ENCODE results near the gene PLXNA2.

PLXNA2 gene

DNA sequence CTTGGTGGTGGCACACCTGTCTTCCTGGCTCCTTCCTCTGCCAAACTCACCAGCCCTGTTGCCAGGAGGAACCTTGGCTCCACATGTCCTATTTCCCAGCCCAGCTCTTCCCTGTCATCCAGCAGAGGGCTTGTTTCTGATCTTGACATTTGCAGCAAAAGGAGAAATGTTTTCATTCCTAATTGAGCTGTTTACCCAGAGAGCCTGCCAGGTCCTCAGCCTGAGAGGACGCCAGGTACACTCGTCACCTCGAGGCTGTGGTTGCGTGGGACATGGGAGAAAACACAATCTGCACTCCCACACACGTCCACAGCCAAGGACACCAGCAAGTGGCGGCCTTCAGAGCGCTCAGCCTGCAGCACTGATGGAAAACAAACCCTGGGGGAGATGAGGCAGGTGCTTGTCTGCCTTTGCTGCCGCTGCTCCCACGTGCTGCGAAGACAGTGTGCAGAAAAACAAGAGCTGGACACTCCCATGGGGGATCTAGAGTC is 200.4 kb downstream of the PLXNA2 start:
- Mint-ChIP-seq H3K27ac (no peak overlapping the region), H3K27me3 (ENCODE audit: low read depth) (peaks cover 14% of the 10 kb centered on the region), H3K4me3 (no peak overlapping the region), H3K36me3 (ENCODE audit: low read depth) (no peaks in the 10 kb centered on the region), H3K9me3 (no peaks in the 10 kb centered on the region), H3K4me1 (ENCODE audit: low read depth) (peaks cover 9% of the 10 kb centered on the region)

DNA sequence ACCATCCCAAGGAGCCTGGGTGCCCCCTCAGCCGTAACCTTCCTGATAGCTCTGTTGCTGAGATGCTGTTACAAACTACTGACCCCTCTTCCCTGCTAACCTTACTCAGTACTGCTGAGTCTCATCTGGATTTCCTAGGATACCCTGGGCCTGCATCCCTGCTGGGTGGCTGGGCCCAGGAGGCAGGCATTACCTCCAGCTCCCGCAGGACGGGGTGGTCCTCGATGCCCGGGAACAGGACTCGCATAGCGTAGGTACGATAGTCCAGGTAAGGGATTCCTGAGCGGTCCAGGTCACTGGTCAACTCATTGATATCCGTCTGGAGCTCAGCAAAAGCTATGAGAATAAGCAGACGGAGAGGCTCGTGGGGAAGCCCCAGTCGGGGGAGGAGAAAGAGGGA is 201.3 kb downstream of the PLXNA2 start:
- Mint-ChIP-seq H3K27me3 (ENCODE audit: low read depth) (peaks cover 14% of the 10 kb centered on the region), H3K27ac (no peak overlapping the region), H3K36me3 (ENCODE audit: low read depth) (no peaks in the 10 kb centered on the region), H3K4me3 (no peak overlapping the region), H3K4me1 (ENCODE audit: low read depth) (peaks cover 9% of the 10 kb centered on the region), H3K9me3 (no peaks in the 10 kb centered on the region)

DNA sequence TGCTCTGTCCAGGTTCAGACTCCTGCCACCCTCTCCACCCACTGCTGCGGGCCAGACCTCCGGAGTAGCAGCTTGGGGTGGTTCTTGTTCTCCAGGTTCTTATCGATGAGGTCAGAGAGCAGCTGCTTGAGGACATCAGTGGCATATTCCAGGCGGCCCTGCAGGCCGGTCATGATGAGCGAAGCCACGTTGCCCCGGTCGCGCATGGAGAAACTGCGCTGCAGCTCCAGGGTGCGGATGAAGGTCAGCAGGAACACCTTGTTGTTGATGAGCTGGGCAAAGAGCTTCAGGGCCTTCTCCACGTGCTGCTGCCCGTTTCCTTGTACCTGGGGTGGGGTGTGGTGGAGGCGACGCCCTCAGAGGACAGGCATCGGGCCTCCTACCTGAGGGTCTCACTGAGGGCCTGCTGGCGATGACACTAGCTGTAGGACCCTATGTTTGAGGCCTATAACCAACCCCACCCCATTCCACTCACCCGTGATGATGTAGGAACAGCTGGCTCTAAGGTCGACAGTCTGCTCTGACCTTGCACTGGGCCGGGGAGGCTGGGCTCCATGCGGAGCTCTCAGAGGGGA is 202.1 kb downstream of the PLXNA2 start:
- peaks cover 14% of the 10 kb centered on the region for H3K27me3 Mint-ChIP-seq (ENCODE audit: low read depth)
- no peak overlapping the region for H3K27ac Mint-ChIP-seq
- no peaks in the 10 kb centered on the region for H3K9me3 Mint-ChIP-seq
- no peaks in the 10 kb centered on the region for H3K36me3 Mint-ChIP-seq (ENCODE audit: low read depth)
- H3K4me3 Mint-ChIP-seq = no peak overlapping the region
- peaks cover 9% of the 10 kb centered on the region for H3K4me1 Mint-ChIP-seq (ENCODE audit: low read depth)

DNA sequence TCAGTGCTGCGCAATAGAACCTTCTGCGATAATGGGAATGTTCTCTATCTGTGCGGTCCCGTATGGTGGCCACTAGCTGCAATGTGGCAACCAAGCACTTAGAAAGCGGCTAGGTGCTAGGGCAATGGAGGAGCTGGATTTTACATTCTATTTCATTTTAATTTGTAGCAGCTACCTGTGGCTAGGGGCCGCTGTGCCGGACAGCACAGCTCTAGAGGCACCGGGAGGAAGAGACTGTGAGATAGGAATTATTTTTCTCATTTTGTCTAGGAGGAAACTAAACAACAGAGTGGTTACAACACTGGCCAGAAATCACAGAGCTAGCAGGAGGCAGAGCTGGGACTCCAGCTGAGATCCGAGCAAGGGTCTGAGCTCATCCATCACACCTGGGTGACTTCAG is 202.7 kb downstream of the PLXNA2 start:
- Mint-ChIP-seq H3K27ac (no peak overlapping the region), H3K36me3 (ENCODE audit: low read depth) (no peaks in the 10 kb centered on the region), H3K4me3 (no peak overlapping the region), H3K27me3 (ENCODE audit: low read depth) (peaks cover 14% of the 10 kb centered on the region), H3K9me3 (no peaks in the 10 kb centered on the region), H3K4me1 (ENCODE audit: low read depth) (peaks cover 9% of the 10 kb centered on the region)

DNA sequence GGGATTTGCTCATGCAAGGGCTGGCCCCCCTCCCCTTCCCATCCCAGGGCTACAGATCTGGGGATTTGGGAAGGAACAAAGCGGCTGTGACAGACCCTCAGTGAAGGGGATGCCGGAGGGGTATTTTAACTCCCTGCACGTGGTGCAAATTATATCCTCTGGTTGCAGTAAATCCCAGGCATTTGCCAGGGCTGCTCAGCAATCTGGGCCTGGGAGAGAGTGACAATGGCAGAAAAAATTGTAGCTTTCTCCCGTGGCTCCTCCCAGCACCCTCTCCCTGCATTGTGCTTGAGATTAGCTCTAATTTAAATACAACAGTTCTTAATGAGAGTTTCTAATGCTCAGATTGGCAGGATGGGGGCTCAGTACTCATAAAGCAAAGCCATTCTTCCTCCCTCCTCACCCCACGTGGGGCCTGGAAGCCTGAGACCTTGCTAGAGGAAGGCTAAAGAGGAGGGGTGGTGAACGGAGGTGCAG is 203.3 kb downstream of the PLXNA2 start:
- H3K36me3 Mint-ChIP-seq (ENCODE audit: low read depth) = no peaks in the 10 kb centered on the region
- peaks cover 14% of the 10 kb centered on the region for H3K27me3 Mint-ChIP-seq (ENCODE audit: low read depth)
- peaks cover 9% of the 10 kb centered on the region for H3K4me1 Mint-ChIP-seq (ENCODE audit: low read depth)
- no peak overlapping the region for H3K4me3 Mint-ChIP-seq
- H3K9me3 Mint-ChIP-seq = no peaks in the 10 kb centered on the region
- no peak overlapping the region for H3K27ac Mint-ChIP-seq

DNA sequence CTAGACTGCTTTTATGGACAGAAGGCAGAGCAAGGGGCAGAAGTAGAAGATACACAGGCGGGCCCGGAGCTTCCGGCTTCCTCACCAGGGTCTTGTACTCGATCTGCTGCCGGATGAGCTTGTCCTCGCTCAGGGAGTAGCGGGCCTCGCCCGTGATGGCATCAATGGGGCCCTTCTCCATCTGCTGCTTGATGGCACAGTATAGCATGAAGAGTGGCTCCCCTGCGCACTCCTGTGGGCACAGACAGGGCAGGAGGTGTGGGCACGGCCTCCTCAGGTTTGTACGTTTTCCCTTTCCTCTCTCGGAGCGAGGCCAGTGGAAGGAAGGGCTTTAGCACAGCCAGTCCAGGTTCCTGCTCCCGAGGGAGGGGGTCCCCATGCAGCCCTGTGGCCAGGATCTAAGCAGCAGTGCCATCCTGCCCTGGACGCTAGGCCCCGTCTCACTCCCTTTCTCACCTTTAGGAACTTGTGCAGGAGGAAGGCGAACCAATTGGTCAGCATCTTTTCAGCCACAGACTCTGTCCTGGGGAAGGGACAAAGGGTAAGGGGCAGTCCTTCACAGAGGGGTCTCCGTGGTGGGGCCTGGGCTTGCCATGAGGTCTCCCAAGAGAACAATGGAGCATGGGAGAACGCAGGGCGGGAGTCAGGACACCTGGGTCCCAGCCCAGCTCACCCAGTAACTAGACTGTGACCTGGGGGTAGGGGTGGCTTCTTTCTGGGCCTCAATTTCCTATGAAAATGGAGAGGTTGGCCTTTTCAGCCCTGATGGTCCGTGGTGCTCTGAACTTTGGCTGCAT is 204.4 kb downstream of the PLXNA2 start:
- H3K27ac Mint-ChIP-seq = no peak overlapping the region
- H3K27me3 Mint-ChIP-seq (ENCODE audit: low read depth) = peaks cover 8% of the 10 kb centered on the region
- no peak overlapping the region for H3K4me3 Mint-ChIP-seq
- peaks cover 4% of the 10 kb centered on the region for H3K4me1 Mint-ChIP-seq (ENCODE audit: low read depth)
- H3K9me3 Mint-ChIP-seq = no peaks in the 10 kb centered on the region
- no peaks in the 10 kb centered on the region for H3K36me3 Mint-ChIP-seq (ENCODE audit: low read depth)

DNA sequence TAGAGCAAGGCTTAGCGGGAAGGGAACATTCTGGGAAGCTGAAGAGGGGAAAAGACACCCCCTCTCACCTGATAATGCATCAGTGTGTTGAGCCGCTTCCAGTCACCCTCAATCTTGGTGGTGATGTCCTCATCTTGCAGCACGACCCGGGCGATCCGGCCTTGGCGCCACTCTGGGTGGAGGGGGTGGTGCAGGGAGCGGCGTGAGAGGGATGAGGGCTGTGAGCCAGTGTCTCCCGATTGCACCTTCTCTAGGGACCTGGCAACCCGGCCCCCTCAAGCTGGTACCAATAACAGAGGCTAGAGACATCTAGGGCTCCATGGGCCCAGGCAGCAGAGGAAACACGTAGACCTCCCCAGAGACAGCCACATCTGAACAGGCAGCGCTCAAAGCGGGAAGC is 205.9 kb downstream of the PLXNA2 start:
- H3K4me3 Mint-ChIP-seq = no peak overlapping the region
- no peaks in the 10 kb centered on the region for H3K4me1 Mint-ChIP-seq (ENCODE audit: low read depth)
- H3K9me3 Mint-ChIP-seq = no peaks in the 10 kb centered on the region
- H3K27me3 Mint-ChIP-seq (ENCODE audit: low read depth) = peaks cover 6% of the 10 kb centered on the region
- H3K27ac Mint-ChIP-seq = no peak overlapping the region
- H3K36me3 Mint-ChIP-seq (ENCODE audit: low read depth) = no peaks in the 10 kb centered on the region

DNA sequence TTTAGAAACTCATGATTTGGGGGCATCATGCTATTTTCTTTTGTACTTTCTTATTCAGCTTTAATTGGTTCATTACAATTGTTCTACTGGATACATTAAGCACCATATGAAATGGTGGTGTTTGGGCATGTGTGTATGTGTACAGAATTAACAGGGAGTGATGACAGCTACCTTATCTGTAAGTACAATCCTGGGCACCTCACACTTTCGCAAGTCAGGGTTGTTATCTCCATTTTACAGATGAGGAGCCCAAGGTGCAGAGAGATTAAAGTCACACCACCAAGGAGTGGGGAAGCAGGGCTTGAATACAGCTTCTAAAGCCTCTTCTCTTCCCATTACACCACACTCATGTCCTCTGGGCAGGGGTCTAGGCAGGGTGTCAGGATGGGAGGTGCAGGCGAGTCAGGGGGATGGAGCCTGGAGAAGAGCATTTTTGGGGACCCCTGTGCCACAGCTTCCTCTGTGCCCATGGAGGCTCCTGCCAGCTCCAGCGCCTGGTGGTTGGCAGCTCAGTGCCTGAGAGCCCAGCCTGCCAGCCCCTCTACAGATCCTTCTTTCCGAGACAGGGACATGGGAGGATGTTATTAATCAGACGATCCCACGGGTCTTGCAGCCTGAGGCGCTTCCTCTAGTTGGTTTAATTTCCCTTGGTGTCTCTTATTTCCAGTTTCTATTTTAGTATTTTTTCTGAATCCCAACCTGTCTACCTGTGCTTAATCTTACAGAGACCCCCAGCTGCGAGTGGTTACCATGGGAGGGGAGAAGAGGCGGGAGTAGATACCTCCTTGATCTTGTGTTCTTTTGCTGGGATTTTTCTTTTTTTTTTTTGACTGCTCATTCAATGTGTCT is 207.0 kb downstream of the PLXNA2 start:
- H3K36me3 Mint-ChIP-seq (ENCODE audit: low read depth) = no peaks in the 10 kb centered on the region
- H3K4me1 Mint-ChIP-seq (ENCODE audit: low read depth) = no peaks in the 10 kb centered on the region
- no peaks in the 10 kb centered on the region for H3K9me3 Mint-ChIP-seq
- no peak overlapping the region for H3K4me3 Mint-ChIP-seq
- no peak overlapping the region for H3K27ac Mint-ChIP-seq
- H3K27me3 Mint-ChIP-seq (ENCODE audit: low read depth) = peaks cover 5% of the 10 kb centered on the region

DNA sequence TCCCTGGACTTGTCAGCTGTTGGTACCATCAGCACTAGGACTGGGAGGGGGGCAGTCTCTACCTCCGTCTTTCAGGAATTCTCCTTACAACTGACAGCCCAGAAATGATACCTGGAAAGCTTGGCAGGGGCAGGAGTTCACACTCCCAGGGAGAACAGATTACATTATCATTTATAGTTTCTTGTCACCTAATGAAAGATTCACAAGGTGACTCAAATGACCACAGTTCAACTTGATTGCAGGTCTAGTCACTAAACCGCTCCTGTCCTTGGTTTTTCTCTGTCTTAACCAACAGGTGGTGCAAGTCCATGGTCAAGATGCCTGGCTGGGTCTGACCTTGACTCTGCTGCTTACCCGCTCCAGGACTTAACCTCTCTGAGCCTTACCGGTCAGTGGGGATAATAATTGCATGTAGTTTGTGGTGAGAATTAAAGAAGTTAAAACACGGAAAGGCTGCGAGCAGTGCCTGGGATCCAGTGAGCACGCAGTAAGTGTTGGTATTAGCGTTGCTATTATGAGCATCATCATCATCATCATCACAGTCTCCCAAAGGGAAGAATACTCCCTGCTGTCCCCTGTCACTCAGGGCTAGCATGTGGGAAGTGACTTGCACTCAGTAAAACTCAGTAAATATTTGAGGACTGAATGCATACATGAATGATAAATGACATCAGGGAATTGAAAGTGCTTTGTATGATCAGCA is 207.9 kb downstream of the PLXNA2 start:
- H3K4me3 Mint-ChIP-seq = no peak overlapping the region
- no peaks in the 10 kb centered on the region for H3K4me1 Mint-ChIP-seq (ENCODE audit: low read depth)
- H3K27me3 Mint-ChIP-seq (ENCODE audit: low read depth) = peaks cover 5% of the 10 kb centered on the region
- H3K27ac Mint-ChIP-seq = no peak overlapping the region
- no peaks in the 10 kb centered on the region for H3K9me3 Mint-ChIP-seq
- no peaks in the 10 kb centered on the region for H3K36me3 Mint-ChIP-seq (ENCODE audit: low read depth)

DNA sequence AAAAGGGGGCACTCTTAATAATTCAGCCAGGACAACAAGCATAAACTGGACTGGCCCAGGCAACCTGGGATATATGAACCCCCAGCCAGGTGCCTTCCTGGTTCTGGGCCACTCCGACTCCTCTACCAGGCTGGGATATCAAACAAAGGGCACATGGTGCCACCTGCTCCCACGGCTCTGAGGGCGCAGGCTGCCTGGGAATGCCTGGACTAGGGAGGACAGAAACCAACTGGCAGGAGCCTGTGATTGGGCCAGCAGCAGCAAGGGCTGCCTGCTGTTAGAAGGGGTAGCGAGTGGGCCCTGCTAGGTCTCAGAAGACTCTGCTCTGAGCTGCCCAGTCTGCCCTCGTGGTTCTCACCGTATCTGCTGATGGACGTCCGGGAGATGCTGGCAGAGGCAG is 210.0 kb downstream of the PLXNA2 start:
- no peaks in the 10 kb centered on the region for H3K4me1 Mint-ChIP-seq (ENCODE audit: low read depth)
- H3K36me3 Mint-ChIP-seq (ENCODE audit: low read depth) = no peaks in the 10 kb centered on the region
- H3K9me3 Mint-ChIP-seq = no peaks in the 10 kb centered on the region
- H3K4me3 Mint-ChIP-seq = no peak overlapping the region
- H3K27ac Mint-ChIP-seq = no peak overlapping the region
- peaks cover 5% of the 10 kb centered on the region for H3K27me3 Mint-ChIP-seq (ENCODE audit: low read depth)

DNA sequence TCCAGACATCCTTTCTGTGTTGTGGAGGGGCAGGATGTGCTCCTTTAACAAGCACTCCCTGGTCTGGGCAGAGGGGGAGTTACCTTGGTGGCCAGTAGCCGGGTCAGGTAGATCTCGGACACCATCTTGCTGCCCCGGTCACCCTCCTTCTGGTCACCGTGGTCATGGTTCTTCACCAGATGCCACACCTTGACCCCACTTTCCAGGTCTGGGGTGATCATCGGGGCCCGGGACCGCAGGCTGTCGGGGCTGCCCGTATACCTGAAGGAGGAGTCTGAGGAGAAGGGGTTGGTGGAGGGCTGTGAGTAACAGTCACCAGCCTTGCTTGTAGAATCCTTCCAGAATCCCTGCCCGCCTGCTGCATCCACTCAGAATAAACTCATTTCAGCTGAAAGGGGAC is 210.9 kb downstream of the PLXNA2 start:
- no peaks in the 10 kb centered on the region for H3K4me1 Mint-ChIP-seq (ENCODE audit: low read depth)

DNA sequence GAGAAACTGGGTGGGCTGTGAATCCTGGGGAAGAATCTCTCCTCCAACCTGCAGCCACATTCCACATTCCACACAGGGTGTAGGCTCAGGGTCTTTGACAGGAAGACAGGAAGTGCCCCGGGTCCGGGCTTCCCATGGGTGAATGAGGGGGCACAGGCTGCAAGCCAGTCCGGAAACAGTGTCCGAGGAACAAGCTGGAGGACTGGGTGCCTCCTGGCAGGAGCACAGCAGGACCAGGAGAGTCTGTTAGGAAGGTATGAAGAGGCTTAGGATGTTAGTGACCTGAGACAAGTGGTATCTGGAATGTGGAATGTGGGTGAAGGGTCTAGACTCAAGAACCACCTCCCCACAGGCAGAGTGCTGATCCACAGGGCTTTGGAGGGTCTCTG is 212.3 kb downstream of the PLXNA2 start:
- Mint-ChIP-seq H3K27me3 (ENCODE audit: low read depth) (peaks cover 5% of the 10 kb centered on the region), H3K4me1 (ENCODE audit: low read depth) (no peaks in the 10 kb centered on the region), H3K27ac (no peak overlapping the region), H3K4me3 (no peak overlapping the region), H3K9me3 (no peaks in the 10 kb centered on the region), H3K36me3 (ENCODE audit: low read depth) (no peaks in the 10 kb centered on the region)

More for the DNA sequence above, 210.9 kb downstream of the PLXNA2 start:
- Mint-ChIP-seq H3K4me3 (no peak overlapping the region), H3K27ac (no peak overlapping the region), H3K27me3 (ENCODE audit: low read depth) (peaks cover 5% of the 10 kb centered on the region), H3K36me3 (ENCODE audit: low read depth) (no peaks in the 10 kb centered on the region), H3K9me3 (no peaks in the 10 kb centered on the region)

DNA sequence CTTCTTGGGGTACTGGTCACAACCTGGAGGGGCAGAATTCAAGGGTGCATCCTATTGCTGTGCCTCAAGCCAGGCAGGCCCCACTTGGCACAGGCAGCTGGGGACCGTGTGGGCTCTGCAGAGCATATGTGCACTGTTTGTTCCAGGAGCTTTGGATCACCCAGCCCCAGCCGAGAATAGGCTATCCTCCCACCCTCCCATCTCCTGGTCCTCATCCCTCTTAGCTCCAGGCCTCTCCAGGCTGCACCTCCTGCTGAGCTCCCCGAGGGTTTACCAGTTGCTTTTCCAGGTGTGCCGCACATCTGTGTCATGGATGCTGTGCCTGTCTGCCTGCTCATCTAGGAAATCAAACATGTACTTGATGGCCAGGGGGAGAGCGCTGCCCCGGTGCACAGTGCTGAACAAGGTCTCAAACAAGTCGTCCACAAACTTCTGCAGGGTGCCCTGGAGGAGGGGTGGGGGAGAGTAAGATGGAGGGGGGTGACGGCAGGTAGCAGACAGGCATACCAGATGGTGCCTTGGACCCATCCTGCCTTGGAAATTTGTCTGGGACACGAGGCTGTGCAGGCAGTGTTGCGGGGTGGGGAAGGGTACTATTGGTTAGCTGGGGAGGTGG is 212.8 kb downstream of the PLXNA2 start:
- no peak overlapping the region for H3K4me3 Mint-ChIP-seq
- H3K27ac Mint-ChIP-seq = no peak overlapping the region

More for the DNA sequence above, 212.8 kb downstream of the PLXNA2 start:
- Mint-ChIP-seq H3K27me3 (ENCODE audit: low read depth) (peaks cover 5% of the 10 kb centered on the region), H3K36me3 (ENCODE audit: low read depth) (no peaks in the 10 kb centered on the region), H3K4me1 (ENCODE audit: low read depth) (no peaks in the 10 kb centered on the region), H3K9me3 (no peaks in the 10 kb centered on the region)

Measured in T-helper 1 cell treated with Interleukin-12 subunit alpha and Interleukin-12 subunit beta and Interleukin-4 antibody, amounts not matched to agents 30 μg/mL and 1 μg/mL, for 36 hours (primary cell).